Measurements from ENCODE around the gene FAM151A.

The FAM151A gene

GRCh38 chr1:54623216-54624007 is at the start of gene FAM151A:
Gene FAM151A (minus strand): TSS chr1:54623525. CDS start chr1:54623395, 130 bp downstream.
- Histone ChIP-seq H3K4me3 (ENCODE audit: low read length in 2 of 2) (no peak within 1 kb of the TSS), H3K4me1 (ENCODE audit: control insufficient read depth, insufficient read depth, low read length) (peaks cover 2% of the 10 kb centered on the region), H3K36me3 (ENCODE audit: control insufficient read depth in 2 of 2, insufficient read depth in 2 of 2, low read length in 2 of 2) (peaks cover 0 to 2% of the 10 kb centered on the region in 2 donors), H3K27ac (ENCODE audit: low read length) (no peak within 1 kb of the TSS), H3K27me3 (ENCODE audit: control insufficient read depth in 1 of 2, insufficient read depth in 2 of 2, low read length in 2 of 2) (no peaks in the 10 kb centered on the region), H3K9me3 (ENCODE audit: control insufficient read depth in 2 of 2, low read length in 2 of 2) (no peaks in the 10 kb centered on the region), H3K9ac (ENCODE audit: low read length in 2 of 2) (no peak within 1 kb of the TSS)

- Histone ChIP-seq H3K9ac (ENCODE audit: low read length in 2 of 2) (no peak overlapping the region), H3K27me3 (ENCODE audit: control insufficient read depth in 1 of 2, insufficient read depth in 2 of 2, low read length in 2 of 2) (no peaks in the 10 kb centered on the region), H3K9me3 (ENCODE audit: control insufficient read depth in 2 of 2, low read length in 2 of 2) (no peaks in the 10 kb centered on the region), H3K4me1 (ENCODE audit: control insufficient read depth, insufficient read depth, low read length) (no peaks in the 10 kb centered on the region), H3K27ac (ENCODE audit: low read length) (no peak overlapping the region), H3K36me3 (ENCODE audit: control insufficient read depth in 2 of 2, insufficient read depth in 2 of 2, low read length in 2 of 2) (peaks cover 16 to 17% of the 10 kb centered on the region in 2 donors), H3K4me3 (ENCODE audit: low read length in 2 of 2) (no peak overlapping the region)
Measured at GRCh38 chr1:54671985-54672608, 48.8 kb upstream of the FAM151A start.

GRCh38 chr1:54668567-54668966 is 45.2 kb upstream of the FAM151A start:
- no peaks in the 10 kb centered on the region for H3K4me1 ChIP-seq (ENCODE audit: control insufficient read depth, insufficient read depth, low read length)

GRCh38 chr1:54667797-54668196 is 44.5 kb upstream of the FAM151A start:
- H3K36me3 ChIP-seq (ENCODE audit: control insufficient read depth in 2 of 2, insufficient read depth in 2 of 2, low read length in 2 of 2), result peaks cover 10 to 14% of the 10 kb centered on the region in 2 donors
- no peaks in the 10 kb centered on the region for H3K9me3 ChIP-seq (ENCODE audit: control insufficient read depth in 2 of 2, low read length in 2 of 2)
- H3K4me3 ChIP-seq (ENCODE audit: low read length in 2 of 2), result no peak overlapping the region
- no peak overlapping the region for H3K27ac ChIP-seq (ENCODE audit: low read length)
- no peaks in the 10 kb centered on the region for H3K4me1 ChIP-seq (ENCODE audit: control insufficient read depth, insufficient read depth, low read length)
- no peak overlapping the region for H3K9ac ChIP-seq (ENCODE audit: low read length in 2 of 2)
- H3K27me3 ChIP-seq (ENCODE audit: control insufficient read depth in 1 of 2, insufficient read depth in 2 of 2, low read length in 2 of 2), result no peaks in the 10 kb centered on the region

More at GRCh38 chr1:54668567-54668966, 45.2 kb upstream of the FAM151A start:
- no peak overlapping the region for H3K9ac ChIP-seq (ENCODE audit: low read length in 2 of 2)
- H3K9me3 ChIP-seq (ENCODE audit: control insufficient read depth in 2 of 2, low read length in 2 of 2), result no peaks in the 10 kb centered on the region
- no peak overlapping the region for H3K4me3 ChIP-seq (ENCODE audit: low read length in 2 of 2)
- peaks cover 14 to 20% of the 10 kb centered on the region in 2 donors for H3K36me3 ChIP-seq (ENCODE audit: control insufficient read depth in 2 of 2, insufficient read depth in 2 of 2, low read length in 2 of 2)
- H3K27ac ChIP-seq (ENCODE audit: low read length), result no peak overlapping the region
- no peaks in the 10 kb centered on the region for H3K27me3 ChIP-seq (ENCODE audit: control insufficient read depth in 1 of 2, insufficient read depth in 2 of 2, low read length in 2 of 2)

GRCh38 chr1:54666333-54666732 is 43.0 kb upstream of the FAM151A start:
- H3K9ac ChIP-seq (ENCODE audit: low read length in 2 of 2), result no peak overlapping the region
- no peaks in the 10 kb centered on the region for H3K4me1 ChIP-seq (ENCODE audit: control insufficient read depth, insufficient read depth, low read length)
- no peaks in the 10 kb centered on the region for H3K9me3 ChIP-seq (ENCODE audit: control insufficient read depth in 2 of 2, low read length in 2 of 2)
- no peak overlapping the region for H3K27ac ChIP-seq (ENCODE audit: low read length)
- H3K27me3 ChIP-seq (ENCODE audit: control insufficient read depth in 1 of 2, insufficient read depth in 2 of 2, low read length in 2 of 2), result no peaks in the 10 kb centered on the region
- H3K4me3 ChIP-seq (ENCODE audit: low read length in 2 of 2), result no peak overlapping the region
- peaks cover 10 to 14% of the 10 kb centered on the region in 2 donors for H3K36me3 ChIP-seq (ENCODE audit: control insufficient read depth in 2 of 2, insufficient read depth in 2 of 2, low read length in 2 of 2)

- Histone ChIP-seq H3K27ac (ENCODE audit: low read length) (no peak overlapping the region), H3K9me3 (ENCODE audit: control insufficient read depth in 2 of 2, low read length in 2 of 2) (no peaks in the 10 kb centered on the region), H3K36me3 (ENCODE audit: control insufficient read depth in 2 of 2, insufficient read depth in 2 of 2, low read length in 2 of 2) (peaks cover 10 to 14% of the 10 kb centered on the region in 2 donors), H3K9ac (ENCODE audit: low read length in 2 of 2) (no peak overlapping the region), H3K4me1 (ENCODE audit: control insufficient read depth, insufficient read depth, low read length) (no peaks in the 10 kb centered on the region), H3K4me3 (ENCODE audit: low read length in 2 of 2) (no peak overlapping the region), H3K27me3 (ENCODE audit: control insufficient read depth in 1 of 2, insufficient read depth in 2 of 2, low read length in 2 of 2) (no peaks in the 10 kb centered on the region)
Measured at GRCh38 chr1:54665852-54666251, 42.5 kb upstream of the FAM151A start.

- Histone ChIP-seq H3K9me3 (ENCODE audit: control insufficient read depth in 2 of 2, low read length in 2 of 2) (no peaks in the 10 kb centered on the region), H3K9ac (ENCODE audit: low read length in 2 of 2) (no peak overlapping the region), H3K27me3 (ENCODE audit: control insufficient read depth in 1 of 2, insufficient read depth in 2 of 2, low read length in 2 of 2) (no peaks in the 10 kb centered on the region), H3K36me3 (ENCODE audit: control insufficient read depth in 2 of 2, insufficient read depth in 2 of 2, low read length in 2 of 2) (peaks cover 14% of the 10 kb centered on the region in 2 donors), H3K4me3 (ENCODE audit: low read length in 2 of 2) (no peak overlapping the region), H3K4me1 (ENCODE audit: control insufficient read depth, insufficient read depth, low read length) (no peaks in the 10 kb centered on the region), H3K27ac (ENCODE audit: low read length) (no peak overlapping the region)
Measured at GRCh38 chr1:54664364-54664763, 41.0 kb upstream of the FAM151A start.

- Histone ChIP-seq H3K4me1 (ENCODE audit: control insufficient read depth, insufficient read depth, low read length) (no peaks in the 10 kb centered on the region), H3K9me3 (ENCODE audit: control insufficient read depth in 2 of 2, low read length in 2 of 2) (peaks cover 0 to under 1% of the 10 kb centered on the region in 2 donors), H3K27ac (ENCODE audit: low read length) (no peak overlapping the region), H3K27me3 (ENCODE audit: control insufficient read depth in 1 of 2, insufficient read depth in 2 of 2, low read length in 2 of 2) (no peaks in the 10 kb centered on the region), H3K36me3 (ENCODE audit: control insufficient read depth in 2 of 2, insufficient read depth in 2 of 2, low read length in 2 of 2) (peaks cover 13 to 14% of the 10 kb centered on the region in 2 donors), H3K4me3 (ENCODE audit: low read length in 2 of 2) (no peak overlapping the region), H3K9ac (ENCODE audit: low read length in 2 of 2) (no peak overlapping the region)
Measured at GRCh38 chr1:54663725-54664124, 40.4 kb upstream of the FAM151A start.

- H3K36me3 ChIP-seq (ENCODE audit: control insufficient read depth in 2 of 2, insufficient read depth in 2 of 2, low read length in 2 of 2), result peaks cover 9 to 10% of the 10 kb centered on the region in 2 donors
- no peak overlapping the region for H3K9ac ChIP-seq (ENCODE audit: low read length in 2 of 2)
- no peak overlapping the region for H3K27ac ChIP-seq (ENCODE audit: low read length)
- H3K4me1 ChIP-seq (ENCODE audit: control insufficient read depth, insufficient read depth, low read length), result no peaks in the 10 kb centered on the region
- H3K4me3 ChIP-seq (ENCODE audit: low read length in 2 of 2), result no peak overlapping the region
- no peaks in the 10 kb centered on the region for H3K27me3 ChIP-seq (ENCODE audit: control insufficient read depth in 1 of 2, insufficient read depth in 2 of 2, low read length in 2 of 2)
- peaks cover 3 to 10% of the 10 kb centered on the region in 2 donors for H3K9me3 ChIP-seq (ENCODE audit: control insufficient read depth in 2 of 2, low read length in 2 of 2)
Measured at GRCh38 chr1:54658164-54658913, 35.0 kb upstream of the FAM151A start.

GRCh38 chr1:54653036-54653435 is 29.7 kb upstream of the FAM151A start:
- Histone ChIP-seq H3K36me3 (ENCODE audit: control insufficient read depth in 2 of 2, insufficient read depth in 2 of 2, low read length in 2 of 2) (peaks cover 6 to 8% of the 10 kb centered on the region in 2 donors), H3K27me3 (ENCODE audit: control insufficient read depth in 1 of 2, insufficient read depth in 2 of 2, low read length in 2 of 2) (no peaks in the 10 kb centered on the region), H3K9me3 (ENCODE audit: control insufficient read depth in 2 of 2, low read length in 2 of 2) (peaks cover 0 to 3% of the 10 kb centered on the region in 2 donors), H3K9ac (ENCODE audit: low read length in 2 of 2) (no peak overlapping the region), H3K27ac (ENCODE audit: low read length) (no peak overlapping the region), H3K4me3 (ENCODE audit: low read length in 2 of 2) (no peak overlapping the region), H3K4me1 (ENCODE audit: control insufficient read depth, insufficient read depth, low read length) (no peaks in the 10 kb centered on the region)

Measured in stomach smooth muscle (tissue), 2 donors.